GM12878 (cell line): ENCODE data around the gene B9D1.

Source experiments
- GABPA ChIP-seq: IDR thresholded peaks from 2 replicates; pipeline ENCODE4 v1.6.1; 2014; ENCODE audit warnings: antibody characterized with exemption, low read depth, mild to moderate bottlenecking, inconsistent platforms
- PAX5 ChIP-seq: IDR thresholded peaks from 2 replicates; pipeline ENCODE4 v1.6.1; 2011; ENCODE audit warnings: low read depth, low read length, borderline replicate concordance
- RAD21 ChIP-seq: IDR thresholded peaks from 2 replicates; pipeline ENCODE4 v1.6.1; 2011; ENCODE audit warnings: mild to moderate bottlenecking, low read depth, low read length, moderate library complexity; ENCODE audit not compliant: insufficient read depth
- SUZ12 ChIP-seq: fragments of 200-600 bp; sonication (generic); IDR thresholded peaks from one replicate; pipeline ENCODE4 v1.6.1; 2018; ENCODE audit warnings: antibody characterized with exemption, mild to moderate bottlenecking; ENCODE audit not compliant: unreplicated experiment
- TAF1 ChIP-seq: IDR thresholded peaks from 2 replicates; pipeline ENCODE4 v1.6.1; 2011; ENCODE audit warnings: mild to moderate bottlenecking, low read depth, low read length, borderline replicate concordance
- YY1 ChIP-seq: IDR thresholded peaks from 2 replicates; pipeline ENCODE4 v1.6.1; 2011; ENCODE audit warnings: low read depth, mild to moderate bottlenecking, low read length
- TF ChIP-seq, protein P1 (sequence below): IDR thresholded peaks from 2 replicates; pipeline ENCODE4 v1.6.1; 2012; ENCODE audit warnings: low read depth, low read length, improper control_type of control experiment

- TF ChIP-seq TAF1: no peak
- TF ChIP-seq PAX5: no peak
- no peak for TF ChIP-seq SUZ12
- TF ChIP-seq RAD21: no peak
- TF ChIP-seq GABPA: no peak
- no peak for TF ChIP-seq YY1
- TF ChIP-seq, protein P1, sequence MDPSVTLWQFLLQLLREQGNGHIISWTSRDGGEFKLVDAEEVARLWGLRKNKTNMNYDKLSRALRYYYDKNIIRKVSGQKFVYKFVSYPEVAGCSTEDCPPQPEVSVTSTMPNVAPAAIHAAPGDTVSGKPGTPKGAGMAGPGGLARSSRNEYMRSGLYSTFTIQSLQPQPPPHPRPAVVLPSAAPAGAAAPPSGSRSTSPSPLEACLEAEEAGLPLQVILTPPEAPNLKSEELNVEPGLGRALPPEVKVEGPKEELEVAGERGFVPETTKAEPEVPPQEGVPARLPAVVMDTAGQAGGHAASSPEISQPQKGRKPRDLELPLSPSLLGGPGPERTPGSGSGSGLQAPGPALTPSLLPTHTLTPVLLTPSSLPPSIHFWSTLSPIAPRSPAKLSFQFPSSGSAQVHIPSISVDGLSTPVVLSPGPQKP: no peak
Observed at GRCh38 chr17:19321481-19322128, 40.9 kb downstream of the B9D1 start.
